ENCODE data around the gene NDE1. TPM values are rescaled to one million over a fixed set of nuclear protein-coding genes. Genes with fewer than 3 reads are reported as not detected.
"Not testable (repeated sequence)": the region's sequence is repeated elsewhere in the genome, so short reads cannot be mapped to it uniquely, and the experiment has no call there.

The NDE1 gene
- 66.4 TPM for polyA plus RNA-seq (2012; ENCODE audit: insufficient read depth, insufficient read length)

GRCh38 chr16:15650019-15650697, at the start of gene NDE1:
Gene NDE1, plus strand, starts transcription at chr16:15650245. Its CDS starts 14,534 bp downstream, at chr16:15664779.
- DNase-seq (ENCODE audit: low read depth, low spot score), result peak; percentile 67
- peak within 1 kb of the TSS; percentile 93 for H3K4me3 ChIP-seq (ENCODE audit: low read length)

DNA sequence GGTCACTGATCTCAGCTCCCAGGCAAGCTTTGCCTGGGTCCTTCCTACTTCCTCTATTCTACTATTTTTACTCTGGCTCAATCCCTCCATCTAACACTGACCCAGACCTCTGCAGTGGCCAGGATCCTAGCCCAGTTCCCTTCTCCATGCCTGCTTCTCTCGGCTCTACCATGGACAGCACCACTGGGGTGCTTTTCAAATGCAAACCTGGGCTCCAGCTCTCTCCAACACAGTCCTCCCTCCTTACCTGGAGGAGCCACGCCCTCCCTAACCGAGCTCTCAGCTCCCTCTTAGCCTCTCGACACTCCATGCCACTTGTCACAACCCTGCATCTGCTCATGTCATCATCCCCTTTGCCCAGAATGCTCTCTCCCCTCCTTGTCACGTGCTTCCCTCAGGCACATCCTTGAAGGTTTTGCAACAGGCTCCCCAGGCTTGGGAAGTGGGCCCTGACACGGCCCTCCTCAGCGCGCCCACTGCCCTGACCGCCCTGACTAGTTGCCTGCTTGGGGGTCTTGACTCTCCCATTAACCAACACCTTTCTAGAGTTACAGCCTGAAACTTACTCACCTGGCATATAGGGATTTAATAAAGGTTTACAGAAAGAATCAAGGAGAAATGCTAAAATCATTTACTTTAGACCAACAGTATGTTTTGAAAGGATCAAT, 48.7 kb upstream of the NDE1 start:
- H3K4me3 ChIP-seq (ENCODE audit: low read length), result no peak overlapping the region
- DNase-seq (ENCODE audit: low read depth, low spot score), result no peak

GRCh38 chr16:15602285-15603044, 47.6 kb upstream of the NDE1 start:
- DNase-seq (ENCODE audit: low read depth, low spot score), result no peak
- H3K4me3 ChIP-seq (ENCODE audit: low read length), result no peak overlapping the region

DNA sequence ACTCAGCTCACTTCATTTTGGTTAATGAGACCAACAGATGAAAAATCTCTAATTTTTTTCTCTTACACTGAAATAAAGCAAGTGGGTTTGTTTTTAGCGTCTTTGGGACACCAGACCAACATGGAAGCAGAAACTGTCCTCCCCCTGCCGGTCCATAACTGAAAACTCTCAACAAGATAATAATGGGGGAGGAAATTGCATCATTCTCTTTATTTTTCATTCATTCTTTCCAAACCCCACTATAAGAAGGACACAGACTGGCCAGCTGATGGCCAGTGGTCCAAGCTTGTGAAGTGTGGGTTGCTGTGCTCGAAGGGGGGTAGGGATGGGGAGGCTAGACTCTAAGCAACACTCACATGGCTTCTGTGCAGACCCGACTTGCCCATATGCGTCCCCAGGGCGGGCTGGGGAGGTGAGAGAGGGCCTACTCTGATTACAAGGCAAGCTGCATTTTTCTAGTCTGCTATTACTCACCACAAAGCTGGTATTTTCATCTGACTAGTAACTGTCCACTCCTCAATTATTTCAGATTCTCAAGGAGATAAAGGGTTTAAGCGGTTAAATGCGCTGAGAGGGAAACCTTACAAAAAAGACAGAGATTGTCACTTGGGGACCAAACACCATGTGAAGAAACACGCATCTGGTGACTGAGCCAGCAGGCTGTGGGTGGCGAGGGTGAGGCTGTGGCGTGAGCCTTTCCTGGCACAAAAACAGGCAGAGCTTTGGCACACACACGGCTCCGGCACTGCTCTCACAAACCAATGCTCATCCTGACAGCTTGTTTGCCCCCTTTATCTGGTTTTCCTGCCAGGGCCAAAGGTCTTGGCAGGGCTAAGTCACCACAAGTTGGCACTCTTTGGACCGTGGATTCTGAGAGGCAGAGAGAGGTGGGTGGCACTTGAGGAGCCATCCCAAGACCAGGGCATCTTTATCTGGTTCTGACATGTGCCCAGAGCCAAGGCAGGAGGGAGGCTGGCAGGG, 45.3 kb upstream of the NDE1 start:
- no peak overlapping the region for H3K4me3 ChIP-seq (ENCODE audit: low read length)
- no peak for DNase-seq (ENCODE audit: low read depth, low spot score)

DNA sequence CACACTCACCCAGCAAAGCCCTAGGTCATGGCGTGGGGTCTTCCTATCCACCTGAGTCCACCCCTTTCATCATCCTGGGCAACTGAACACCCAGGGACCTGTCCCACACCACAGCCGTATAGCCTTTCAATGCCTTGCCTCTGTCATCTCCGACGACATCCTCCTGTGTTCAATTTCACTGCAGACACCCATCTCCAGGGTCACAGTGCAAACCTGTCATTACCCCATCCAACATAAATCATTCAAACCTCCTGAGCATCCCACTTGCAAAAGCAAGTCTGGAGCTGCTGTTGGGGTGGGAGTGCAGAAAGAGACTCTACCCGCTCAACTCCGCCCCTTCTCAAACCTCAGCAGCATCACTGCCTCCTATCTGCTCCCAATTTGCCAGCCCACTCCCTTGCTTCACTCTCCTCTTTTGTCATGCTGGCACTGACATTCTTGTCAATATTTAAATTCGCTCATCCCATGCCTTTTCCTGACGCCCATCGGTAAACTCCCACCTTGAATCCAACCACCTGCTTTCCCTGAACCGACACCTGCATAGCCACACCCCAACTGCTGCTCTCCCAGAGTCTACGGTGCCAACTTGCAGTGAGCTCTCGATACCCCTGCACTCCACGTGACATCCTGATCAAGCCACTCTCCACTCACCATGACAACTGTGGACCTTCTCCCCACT, 44.1 kb upstream of the NDE1 start:
- H3K4me3 ChIP-seq (ENCODE audit: low read length), result no peak overlapping the region
- DNase-seq (ENCODE audit: low read depth, low spot score), result no peak

DNA sequence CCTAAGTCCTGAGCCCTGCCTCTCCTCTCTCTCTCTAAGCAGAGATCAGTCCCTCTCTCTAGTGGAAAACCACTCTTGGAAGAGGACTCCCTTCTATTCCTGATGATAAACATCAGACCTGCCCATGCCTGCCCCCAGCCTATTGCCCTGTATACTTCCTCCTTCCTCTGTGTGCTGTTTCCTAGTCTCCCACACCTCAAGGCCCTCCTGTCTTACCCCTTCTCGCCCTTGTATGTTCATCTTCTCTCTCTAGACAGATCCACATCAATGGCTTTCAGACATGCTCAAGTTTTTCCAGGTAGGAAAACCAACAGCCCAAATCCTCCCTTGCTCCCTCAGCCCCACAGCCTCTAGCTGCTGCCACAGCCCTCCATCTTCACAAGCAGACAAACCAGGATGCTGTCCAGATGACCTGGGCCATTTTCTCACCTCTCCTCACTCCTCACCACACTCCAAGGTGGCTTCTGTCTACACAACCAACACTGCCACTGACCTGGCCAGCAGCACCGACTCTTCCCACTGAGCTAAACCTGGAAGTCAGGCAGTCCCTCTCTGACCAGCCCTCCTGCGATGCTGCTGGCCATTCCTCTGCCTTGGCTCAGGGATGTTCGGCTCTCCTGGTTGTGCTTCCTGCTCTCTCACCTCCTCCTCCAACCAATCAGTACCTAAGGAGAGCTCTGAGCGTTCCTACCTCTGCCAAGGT, 43.4 kb upstream of the NDE1 start:
- H3K4me3 ChIP-seq (ENCODE audit: low read length), result no peak overlapping the region
- no peak for DNase-seq (ENCODE audit: low read depth, low spot score)

DNA sequence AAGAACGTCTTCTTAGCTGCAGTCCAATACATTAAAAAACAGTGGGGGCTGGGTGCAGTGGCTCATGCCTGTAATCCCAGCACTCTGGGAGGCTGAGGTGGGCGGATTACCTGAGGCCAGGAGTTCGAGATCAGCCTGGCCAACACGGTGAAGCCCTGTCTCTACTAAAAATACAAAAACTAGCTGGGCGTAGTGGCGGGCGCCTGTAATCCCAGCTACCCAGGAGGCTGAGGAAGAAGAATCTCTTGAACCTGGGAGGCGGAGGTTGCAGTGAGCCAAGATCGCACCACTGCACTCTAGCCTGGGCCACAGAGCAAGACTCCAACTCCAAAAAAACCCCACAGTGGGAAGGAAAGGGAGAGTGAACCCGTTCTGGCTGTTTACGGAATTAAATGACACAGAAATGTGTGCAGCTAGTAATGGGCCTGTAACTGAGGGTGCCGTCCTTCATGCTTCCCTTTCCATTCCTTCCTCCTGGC, 42.8 kb upstream of the NDE1 start:
- DNase-seq (ENCODE audit: low read depth, low spot score); H3K4me3 ChIP-seq (ENCODE audit: low read length): not testable (repeated sequence)

- no peak for DNase-seq (ENCODE audit: low read depth, low spot score)
- no peak overlapping the region for H3K4me3 ChIP-seq (ENCODE audit: low read length)
Observed at GRCh38 chr16:15607700-15608396, 42.2 kb upstream of the NDE1 start.

GRCh38 chr16:15608398-15609285, 41.4 kb upstream of the NDE1 start:
- no peak for DNase-seq (ENCODE audit: low read depth, low spot score)

GRCh38 chr16:15609286-15609649, 40.8 kb upstream of the NDE1 start:
- no peak overlapping the region for H3K4me3 ChIP-seq (ENCODE audit: low read length)
- no peak for DNase-seq (ENCODE audit: low read depth, low spot score)

More at GRCh38 chr16:15608398-15609285, 41.4 kb upstream of the NDE1 start:
- no peak overlapping the region for H3K4me3 ChIP-seq (ENCODE audit: low read length)

DNA sequence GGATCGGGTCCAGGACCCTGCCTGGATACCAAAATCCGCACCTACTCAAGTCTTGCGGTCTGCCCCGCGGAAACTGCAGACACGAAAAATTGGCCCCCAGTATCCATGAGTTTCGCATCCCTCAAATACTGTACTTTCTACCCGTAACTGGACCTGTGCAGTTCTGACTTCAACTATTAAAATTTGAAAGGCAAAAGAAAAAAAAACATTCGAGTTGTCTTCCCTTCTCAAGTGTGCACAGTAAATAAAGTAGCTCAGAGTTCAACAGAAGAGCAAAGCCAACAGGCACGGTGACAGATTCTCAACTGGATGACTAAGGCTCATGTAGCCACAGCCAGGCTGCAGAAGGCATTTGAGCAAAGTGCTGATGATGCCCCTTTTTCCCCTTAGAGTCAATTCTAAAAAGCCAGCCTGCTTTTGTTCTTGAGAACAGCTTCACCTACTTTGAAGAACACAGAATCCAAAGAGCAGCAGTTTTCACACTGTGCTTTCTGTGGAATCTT, 39.6 kb upstream of the NDE1 start:
- DNase-seq (ENCODE audit: low read depth, low spot score), result no peak
- H3K4me3 ChIP-seq (ENCODE audit: low read length), result no peak overlapping the region

DNA sequence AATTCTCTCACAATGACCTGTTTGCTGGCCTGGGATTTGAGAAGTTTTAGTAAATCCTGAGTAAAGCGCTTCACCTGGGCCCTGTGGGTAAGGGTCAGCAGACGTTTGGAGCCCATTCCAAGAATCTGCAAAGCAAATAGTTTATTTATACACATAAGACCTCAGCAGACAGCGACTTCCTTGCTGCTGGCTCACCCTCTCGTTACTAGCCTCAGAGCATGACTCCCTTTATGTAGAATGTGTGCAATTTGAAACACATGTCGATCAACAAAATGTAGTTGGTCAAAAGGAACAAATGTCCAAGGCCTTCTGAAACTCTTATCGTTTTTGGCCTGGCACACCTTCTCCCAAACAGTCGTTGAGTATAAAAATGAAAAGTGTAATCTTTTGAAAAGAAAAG, 38.4 kb upstream of the NDE1 start:
- no peak for DNase-seq (ENCODE audit: low read depth, low spot score)
- H3K4me3 ChIP-seq (ENCODE audit: low read length), result no peak overlapping the region

DNA sequence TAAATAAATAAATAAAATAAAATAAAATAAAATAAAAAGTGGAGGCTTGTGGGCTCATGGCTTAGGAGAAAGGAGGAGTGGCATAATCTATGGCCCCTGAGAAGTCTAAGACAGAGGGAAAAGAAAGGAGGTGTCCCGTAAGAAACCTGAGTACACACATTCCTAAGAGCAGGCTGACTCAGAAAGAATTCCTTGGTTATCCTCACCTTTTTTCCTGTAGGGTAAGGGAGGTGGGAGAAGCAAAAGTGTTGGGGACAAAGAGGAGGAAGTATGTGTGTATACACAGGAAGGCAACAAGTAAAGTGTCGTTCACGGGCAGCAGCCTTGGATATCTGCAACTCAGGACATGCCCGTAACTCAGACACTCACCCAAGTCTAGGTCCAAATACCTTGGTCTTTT, 36.4 kb upstream of the NDE1 start:
- DNase-seq (ENCODE audit: low read depth, low spot score), result no peak
- H3K4me3 ChIP-seq (ENCODE audit: low read length), result no peak overlapping the region

DNA sequence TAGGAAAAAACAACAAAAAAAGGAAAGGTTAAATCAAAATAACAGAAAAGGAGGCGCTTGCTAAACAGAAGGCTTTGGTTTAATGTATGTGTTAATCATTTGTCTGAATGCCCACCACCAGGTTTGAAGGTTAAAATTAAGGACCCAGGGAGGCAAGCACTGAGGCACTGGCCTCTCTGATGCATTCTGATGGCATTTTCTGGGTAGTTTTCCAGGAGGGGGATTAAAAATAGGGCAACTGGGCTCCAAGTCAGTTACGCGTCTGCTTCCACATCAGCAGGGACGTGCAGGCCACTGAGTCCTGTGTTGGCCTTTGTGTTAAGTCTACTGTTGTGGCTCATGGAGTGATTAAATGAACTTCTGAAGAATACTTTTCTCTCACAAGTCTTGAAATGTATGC, 34.0 kb upstream of the NDE1 start:
- no peak overlapping the region for H3K4me3 ChIP-seq (ENCODE audit: low read length)
- DNase-seq (ENCODE audit: low read depth, low spot score), result no peak

GRCh38 chr16:15616475-15617165, 33.4 kb upstream of the NDE1 start:
- DNase-seq (ENCODE audit: low read depth, low spot score), result no peak
- no peak overlapping the region for H3K4me3 ChIP-seq (ENCODE audit: low read length)

- DNase-seq (ENCODE audit: low read depth, low spot score), result no peak
- H3K4me3 ChIP-seq (ENCODE audit: low read length), result no peak overlapping the region
Observed at GRCh38 chr16:15617901-15618300, 32.1 kb upstream of the NDE1 start.
